GF-D8 (cell line): ENCODE data around the gene SMCR8.
A peak's percentile ranks its signal among the peaks of the same experiment; 100 is the strongest.
"Not testable (repeated sequence)": the region's sequence is repeated elsewhere in the genome, so short reads cannot be mapped to it uniquely, and the experiment has no call there.

Experiments used
- DNase-seq: peaks from one replicate; lab custom pipeline; 2025; lab: John Stamatoyannopoulos, UW

SMCR8 gene, protein sequence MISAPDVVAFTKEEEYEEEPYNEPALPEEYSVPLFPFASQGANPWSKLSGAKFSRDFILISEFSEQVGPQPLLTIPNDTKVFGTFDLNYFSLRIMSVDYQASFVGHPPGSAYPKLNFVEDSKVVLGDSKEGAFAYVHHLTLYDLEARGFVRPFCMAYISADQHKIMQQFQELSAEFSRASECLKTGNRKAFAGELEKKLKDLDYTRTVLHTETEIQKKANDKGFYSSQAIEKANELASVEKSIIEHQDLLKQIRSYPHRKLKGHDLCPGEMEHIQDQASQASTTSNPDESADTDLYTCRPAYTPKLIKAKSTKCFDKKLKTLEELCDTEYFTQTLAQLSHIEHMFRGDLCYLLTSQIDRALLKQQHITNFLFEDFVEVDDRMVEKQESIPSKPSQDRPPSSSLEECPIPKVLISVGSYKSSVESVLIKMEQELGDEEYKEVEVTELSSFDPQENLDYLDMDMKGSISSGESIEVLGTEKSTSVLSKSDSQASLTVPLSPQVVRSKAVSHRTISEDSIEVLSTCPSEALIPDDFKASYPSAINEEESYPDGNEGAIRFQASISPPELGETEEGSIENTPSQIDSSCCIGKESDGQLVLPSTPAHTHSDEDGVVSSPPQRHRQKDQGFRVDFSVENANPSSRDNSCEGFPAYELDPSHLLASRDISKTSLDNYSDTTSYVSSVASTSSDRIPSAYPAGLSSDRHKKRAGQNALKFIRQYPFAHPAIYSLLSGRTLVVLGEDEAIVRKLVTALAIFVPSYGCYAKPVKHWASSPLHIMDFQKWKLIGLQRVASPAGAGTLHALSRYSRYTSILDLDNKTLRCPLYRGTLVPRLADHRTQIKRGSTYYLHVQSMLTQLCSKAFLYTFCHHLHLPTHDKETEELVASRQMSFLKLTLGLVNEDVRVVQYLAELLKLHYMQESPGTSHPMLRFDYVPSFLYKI

DNA sequence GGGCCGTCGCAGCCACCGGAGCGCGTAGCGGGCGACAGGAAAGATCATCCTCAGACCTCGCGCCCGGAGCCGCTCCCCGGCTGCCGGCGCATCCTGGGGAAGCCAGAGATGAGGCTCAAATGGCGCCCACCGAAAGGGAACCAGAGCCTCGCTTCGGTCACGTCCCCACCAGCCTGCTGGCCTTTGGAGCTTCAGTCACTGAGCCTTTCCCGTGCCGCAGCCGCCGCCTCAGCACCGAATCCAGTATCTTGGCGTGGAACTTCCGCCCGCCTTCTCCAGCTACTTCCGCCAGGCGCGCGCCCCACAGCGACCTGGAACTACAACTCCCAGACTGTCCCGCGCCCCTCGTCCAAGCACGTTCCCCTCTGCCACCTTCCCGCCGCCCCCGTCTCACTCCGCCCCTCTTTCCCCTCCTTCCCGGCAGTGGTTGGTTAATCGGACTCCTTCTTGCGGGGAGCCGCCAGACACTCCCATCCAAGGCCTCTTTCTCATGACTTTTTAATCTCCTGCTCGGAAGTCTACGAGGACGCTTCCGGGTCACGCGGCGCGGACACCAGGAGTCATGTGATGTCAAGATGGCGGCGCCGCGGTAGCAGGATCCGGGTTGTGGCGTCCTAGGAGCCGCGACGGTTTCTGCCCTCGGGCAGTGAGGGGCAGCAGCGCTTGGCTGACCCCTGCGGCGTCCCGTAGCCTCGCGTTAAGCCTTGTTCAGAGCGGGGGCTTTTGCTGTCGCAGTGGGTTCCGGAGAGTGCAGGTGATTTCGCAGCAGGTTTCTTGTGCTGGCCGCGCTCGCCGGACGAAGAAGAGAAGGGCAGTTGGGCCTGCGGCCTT lies at the start of gene SMCR8, which contains the start of gene TOP3A:
Gene SMCR8, plus strand, starts transcription at position 563 of the 831 bp plus-strand sequence. CDS start 497 bp downstream, outside the sequence.
Gene TOP3A, minus strand, starts transcription at position 264 of the 831 bp plus-strand sequence. Its CDS starts 216 bp downstream, at position 48.
- DNase-seq = peak; percentile 81

DNA sequence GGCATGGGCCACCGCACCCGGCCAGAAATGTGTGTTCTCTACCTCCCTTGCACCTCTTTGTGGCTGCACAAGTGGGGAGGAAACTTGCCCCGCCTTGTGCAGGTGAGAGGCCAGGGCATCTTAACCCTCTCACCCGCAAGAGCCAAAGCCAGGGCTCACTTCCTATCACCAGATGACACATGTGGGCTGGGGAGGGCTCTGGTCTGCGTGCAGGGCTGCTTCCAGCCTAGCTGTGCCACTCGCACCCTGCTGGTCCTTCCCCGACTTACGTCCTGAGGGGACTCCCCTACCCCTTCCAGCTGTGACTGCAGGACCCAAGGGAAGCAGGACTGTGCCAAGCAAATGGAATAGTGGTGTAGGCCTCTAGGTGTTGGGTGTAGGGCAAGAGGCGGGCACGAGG lies 47.7 kb upstream of the SMCR8 start:
- DNase-seq = no peak

DNA sequence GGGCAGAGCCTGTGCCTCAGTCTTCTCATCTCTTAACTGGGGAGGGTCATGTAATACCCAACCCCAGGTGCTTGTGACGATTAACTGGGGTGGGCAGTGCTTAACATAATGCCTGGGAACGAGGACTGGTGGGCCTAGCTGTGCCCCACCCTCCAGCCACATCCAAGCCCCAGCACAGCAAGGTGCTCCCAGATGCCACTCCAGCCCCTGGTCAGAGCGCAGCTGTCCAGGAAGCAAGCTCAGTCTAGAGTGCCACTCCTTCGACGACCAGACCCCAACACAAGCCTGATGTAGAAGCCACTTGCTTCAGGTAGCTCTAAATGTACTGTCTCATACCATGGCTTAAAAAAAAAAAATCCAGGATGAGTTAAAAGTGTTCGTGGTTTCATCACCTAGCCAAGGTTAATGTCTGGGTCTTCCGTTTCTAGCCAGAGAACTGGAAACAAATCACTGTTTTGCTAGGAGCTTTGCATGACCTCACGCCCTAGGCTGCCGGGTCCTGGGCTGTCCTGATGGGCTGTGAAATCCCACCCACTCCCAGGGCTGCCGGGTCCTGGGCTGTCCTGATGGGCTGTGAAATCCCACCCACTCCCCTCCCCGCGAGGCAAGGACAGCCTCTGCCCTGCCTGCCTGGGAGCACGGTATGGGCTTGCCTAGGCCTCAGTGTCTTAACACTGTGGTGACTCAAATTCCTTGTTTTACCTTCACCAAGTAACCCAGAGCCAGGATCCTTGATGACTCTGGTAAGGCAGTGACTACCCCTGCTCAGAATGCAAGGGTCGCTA lies 47.0 kb upstream of the SMCR8 start:
- DNase-seq = no peak

DNA sequence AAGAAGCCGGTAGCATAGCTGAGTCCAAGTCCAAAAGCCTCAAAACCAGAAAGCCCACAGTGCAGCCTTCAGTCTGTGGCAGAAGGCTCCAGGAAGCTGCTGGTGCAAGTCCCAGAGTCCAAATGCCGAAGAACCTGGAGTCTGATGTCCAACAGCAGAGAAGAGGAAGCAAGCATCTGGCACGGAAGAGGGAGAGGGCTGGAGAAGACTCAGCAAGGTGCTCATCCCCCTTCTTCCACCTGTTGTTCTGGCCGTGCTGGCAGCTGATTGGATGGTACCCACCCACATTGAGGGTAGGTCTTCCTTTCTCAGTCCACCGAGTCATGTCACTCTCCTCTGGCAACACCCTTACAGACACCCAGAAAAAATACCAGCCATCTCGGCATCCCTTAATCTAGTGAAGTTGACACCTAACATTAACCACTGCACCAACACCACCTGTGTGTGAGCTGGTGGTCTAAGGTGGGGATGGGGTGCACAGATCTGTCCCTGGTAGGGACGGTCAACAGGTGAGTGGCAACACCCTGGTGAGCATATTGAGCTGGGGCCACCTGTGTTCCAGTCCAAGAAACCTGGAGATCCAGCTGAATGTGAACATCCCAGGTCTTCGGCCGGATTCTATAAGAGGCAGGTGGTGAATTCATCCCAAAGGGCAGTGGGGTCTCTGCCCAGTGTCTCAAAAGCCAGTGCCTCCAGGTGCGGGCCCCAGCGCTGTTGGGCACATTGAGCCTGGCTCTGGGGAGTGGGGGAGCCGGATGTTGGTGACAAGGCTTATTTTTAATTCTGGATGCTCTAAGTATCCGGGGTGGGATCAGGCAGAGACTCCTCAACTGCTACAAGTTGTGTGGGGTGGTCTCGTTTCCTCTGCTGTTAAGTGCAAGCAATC lies 44.8 kb upstream of the SMCR8 start:
- DNase-seq = no peak

DNA sequence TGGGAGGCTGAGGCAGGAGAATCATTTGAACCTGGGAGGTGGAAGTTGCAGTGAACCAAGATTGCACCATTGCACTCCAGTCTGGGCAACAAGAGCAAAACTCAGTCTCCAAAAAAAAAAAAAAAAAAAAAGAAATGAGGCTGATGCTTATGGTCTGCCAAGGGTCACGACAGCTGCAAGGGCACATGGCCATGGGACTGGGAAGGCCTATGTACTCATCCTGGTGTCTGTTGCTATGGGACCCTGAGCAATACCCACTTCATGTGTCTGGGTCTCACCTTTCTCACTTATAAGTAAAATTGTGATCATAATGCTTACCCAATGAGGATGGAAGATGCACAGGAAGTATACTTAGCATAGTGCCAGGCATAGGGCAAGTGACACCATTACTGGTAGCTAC lies 38.0 kb upstream of the SMCR8 start:
- DNase-seq = no peak

DNA sequence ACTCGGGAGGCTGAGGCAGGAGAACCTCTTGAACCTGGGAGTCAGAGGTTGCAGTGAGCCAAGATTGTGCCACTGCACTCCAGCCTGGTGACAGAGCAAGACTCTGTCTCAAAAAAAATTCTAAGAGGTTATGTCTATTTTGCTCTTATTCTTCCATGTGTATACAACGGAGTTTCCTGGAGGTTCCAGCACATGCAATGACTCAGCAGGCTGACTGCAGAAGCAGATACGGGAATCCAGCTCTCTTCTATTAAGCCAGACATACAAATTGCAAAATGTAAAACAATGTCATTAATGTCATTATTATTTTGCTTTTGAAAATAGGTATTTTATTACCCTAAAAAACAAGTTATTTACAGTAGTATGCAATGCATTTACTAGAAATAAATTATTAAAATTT lies 36.2 kb upstream of the SMCR8 start:
- no peak for DNase-seq

DNA sequence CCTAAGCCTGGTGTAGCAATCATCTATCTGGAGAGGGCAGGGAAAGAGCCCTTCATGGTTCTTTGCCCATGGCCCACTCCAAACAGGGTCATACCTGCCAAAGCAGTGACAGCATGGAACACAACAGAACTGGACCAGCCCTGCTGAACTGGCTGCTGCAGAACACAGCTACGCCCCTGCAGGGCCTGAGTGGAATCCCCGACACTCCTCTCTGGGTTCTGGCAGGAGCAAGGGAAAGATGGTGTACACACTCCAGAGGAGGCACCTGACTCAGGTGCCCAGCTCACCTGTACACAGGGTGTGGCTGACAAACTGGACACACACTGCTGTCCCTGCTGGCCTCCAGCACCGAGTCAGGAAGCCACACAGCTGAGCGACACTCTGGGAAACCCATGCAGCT lies 34.8 kb upstream of the SMCR8 start:
- DNase-seq = no peak

DNA sequence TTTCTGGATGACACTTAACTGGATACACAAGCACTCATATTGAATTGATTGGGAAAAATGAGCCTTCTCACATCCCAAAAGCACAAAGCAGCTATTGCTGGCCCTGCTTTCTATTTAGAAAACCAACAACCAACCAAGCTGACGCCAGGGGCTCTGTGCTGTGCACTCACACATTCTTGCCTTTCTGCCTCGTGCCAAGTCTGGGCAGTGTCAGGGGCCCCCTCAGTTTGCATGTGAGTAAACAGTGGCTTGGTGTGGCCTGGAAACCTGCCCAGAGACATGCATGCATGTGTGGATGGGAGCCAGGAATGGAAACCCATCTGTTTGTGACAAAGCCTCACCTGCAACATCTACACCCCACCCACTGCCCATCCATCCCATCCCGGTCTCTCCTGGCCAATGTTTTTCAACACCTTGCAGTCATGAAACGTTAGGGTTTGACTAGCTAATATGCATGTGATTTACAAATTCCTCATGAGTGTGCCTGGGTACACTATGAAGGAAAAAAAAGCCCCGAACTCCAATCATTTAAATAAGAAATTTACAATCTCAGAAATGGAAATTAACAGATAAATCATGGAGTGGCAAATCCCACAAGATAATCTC lies 34.2 kb upstream of the SMCR8 start:
- DNase-seq = no peak

DNA sequence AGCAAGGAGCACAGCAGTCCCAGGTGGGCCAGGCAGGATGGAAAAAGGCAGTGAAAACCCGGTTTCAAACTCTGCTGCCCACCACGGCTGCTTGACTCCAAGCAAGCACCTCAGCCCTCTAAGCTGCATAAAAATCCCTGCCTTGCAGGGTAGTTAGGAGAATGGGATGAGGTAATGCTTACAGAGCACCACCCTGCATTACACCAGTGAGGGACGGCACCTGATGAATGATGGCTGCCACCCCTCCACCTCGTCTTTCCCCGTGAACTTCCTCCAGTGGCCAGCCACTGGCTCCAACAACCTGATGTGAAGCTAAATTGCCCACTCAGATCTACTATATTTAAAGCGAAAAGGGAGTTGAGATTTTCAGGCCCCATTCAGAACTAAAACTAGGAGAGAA lies 33.3 kb upstream of the SMCR8 start:
- DNase-seq = no peak

DNA sequence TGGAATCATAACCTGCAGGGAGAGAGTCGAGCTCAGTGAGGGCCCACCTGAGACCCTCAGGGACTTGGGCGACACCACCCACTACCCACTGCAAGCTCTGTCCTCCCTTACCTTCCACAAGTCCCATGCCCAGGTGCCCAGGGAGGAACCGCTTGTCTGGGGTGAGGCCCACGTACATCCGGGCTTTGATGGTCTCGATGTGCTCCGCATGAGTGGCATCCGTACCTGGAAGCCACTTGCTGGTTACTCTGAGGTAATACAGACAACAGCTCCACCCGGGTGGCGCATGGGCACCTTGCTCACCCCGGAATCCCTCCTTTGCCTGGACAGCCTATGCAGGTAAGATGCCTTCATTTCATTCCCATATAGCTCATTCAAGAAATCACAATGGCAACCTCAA lies 29.8 kb upstream of the SMCR8 start:
- no peak for DNase-seq

DNA sequence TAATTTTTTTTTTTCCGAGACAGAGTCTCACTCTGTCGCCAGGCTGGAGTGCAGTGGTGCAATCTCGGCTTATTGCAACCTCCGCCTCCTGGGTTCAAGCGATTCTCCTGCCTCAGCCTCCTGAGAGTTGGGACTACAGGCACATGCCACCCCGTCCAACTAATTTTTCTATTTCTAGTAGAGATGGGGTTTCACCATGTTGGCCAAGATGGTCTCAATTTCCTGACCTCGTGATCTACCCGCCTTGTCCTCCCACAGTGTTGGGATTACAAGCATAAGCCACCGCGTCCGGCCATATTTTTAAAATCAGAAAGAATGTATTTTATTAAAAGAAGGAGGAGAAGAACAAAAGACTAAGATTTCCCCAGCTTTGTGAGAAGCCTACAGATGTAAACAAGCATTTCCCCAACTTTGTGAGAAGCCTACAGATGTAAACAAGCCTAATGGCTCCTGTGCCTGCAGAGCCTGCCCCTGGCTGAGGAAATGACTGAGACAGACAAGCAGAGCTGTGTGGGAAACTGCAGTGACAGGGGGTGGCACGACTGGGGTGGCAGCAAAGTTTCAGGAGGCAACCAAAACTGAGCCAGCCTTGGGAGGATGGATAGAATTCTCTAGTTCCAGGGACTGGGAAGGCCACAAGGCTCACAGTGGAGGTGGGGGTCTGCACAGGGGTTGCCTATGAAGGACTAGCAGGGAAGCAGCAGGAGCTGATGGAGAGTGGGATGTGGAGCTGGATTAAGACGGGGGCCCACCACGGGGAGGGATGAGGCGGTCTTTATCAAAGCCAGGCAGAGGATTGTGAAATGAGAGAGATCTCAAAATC lies 23.2 kb upstream of the SMCR8 start:
- no peak for DNase-seq

DNA sequence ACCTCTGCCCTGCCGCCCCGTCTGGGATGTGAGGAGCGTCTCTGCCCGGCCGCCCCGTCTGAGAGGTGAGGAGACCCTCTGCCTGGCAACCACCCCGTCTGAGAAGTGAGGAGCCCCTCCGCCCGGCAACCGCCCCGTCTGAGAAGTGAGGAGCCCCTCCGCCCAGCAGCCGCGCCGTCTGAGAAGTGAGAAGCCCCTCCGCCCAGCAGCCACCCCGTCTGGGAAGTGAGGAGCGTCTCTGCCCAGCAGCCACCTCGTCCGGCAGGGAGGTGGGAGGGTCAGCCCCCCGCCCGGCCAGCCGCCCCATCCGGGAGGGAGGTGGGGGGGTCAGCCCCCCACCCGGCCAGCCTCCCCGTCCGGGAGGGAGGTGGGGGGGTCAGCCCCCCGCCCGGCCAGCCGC lies 17.0 kb upstream of the SMCR8 start:
- DNase-seq = not testable (repeated sequence)

DNA sequence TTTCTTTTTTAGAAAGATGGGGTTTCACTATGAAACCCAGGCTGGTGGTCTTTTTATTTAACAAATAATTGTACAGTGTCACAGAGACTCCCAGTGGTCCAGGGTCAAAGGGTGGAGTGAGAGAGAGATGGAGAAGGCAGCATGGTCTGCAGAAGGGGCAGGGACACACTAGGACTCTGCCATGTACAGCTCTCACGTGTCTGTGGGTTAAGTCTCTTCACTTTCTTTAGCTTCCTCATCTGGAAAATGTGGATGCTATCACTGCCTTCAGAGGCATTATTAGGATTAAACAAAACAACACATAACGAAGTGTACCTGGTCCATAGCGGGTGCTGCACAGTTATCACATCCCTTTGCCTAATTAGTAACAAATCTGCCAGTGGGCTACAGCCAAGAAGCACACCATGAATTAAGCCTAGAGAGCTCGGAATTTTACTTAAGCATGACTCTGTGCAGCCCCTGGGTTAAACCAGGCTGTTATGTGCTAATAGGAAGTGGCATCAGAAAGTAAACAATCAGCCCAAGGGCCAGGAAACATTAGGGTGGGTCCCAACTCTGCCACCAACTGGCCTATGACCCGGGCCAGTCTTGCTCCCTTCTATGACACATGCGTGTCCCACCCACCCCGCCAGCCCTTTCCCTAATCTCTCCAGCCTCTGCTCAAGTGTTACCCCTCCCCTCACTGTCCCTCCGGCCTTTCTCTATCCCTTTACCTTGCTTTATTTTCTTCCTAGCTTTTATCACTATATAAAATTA lies 14.2 kb upstream of the SMCR8 start:
- DNase-seq = no peak

DNA sequence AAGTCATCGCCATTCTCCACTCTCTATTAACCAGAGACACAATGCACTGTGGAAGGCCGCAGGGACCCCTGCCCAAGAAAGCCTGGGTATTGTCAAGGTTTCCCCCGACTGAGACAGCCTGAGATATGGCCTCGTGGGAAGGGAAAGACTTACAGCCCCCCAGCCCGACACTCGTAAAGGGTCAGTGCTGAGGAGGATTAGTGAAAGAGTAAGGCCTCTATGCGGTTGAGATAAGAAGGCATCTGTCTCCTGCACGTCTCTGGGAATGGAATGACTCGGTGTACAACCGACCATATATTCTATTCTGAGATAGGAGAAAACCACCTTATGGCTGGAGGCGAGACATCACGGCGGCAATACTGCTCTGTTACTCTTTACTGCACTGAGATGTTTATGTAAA lies 11.9 kb upstream of the SMCR8 start:
- not testable (repeated sequence) for DNase-seq

DNA sequence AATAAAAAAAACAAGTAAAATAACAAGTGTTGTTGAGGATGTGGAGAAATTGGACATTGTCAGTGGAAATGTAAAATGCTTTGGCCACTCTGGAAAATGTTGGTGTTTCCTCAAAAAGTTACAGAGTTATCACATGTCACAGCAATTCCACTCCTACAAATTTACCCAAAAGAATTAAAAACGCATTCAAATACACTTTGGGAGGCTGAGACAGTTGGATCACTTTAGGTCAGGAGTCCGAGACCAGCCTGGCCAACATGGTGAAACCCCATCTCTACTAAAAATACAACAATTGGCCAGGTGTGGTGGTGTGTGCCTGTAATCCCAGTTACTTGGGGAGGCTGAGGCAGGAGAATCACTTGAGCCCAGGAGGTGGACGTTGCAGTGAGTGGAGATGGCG lies 5.9 kb upstream of the SMCR8 start:
- DNase-seq = no peak

DNA sequence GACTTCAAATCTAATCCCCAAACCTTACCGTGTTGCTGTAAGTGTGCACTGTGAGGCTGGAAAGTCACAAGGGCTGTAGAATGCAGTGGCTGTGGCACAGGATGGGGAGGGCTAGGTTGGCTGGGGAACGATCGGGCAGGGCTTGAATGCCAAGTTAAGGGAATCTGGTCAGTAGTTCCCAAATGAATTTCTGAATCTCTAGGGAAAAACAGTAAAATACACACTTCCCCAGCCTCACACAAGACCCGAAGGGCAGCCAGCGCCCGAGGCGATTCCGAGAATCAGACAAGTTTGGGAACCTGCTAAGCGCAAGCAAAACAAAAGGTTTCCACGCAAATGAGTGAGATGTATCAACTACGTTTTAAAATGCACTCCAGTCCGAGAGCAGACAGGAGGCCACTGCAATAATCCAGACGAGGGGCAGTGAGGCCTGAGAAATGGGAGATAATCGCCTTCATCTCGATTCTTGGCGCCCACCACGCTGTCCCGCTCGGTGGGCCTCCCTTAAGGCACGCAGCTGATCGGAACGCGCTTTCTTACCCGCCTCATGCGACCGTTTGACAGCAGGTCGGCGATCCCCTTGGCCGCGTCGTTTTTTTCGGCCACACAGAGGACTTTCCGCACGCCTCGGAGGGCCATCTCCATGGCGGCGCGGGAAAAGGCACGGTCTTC lies 898 bp upstream of the SMCR8 start:
- DNase-seq = no peak

DNA sequence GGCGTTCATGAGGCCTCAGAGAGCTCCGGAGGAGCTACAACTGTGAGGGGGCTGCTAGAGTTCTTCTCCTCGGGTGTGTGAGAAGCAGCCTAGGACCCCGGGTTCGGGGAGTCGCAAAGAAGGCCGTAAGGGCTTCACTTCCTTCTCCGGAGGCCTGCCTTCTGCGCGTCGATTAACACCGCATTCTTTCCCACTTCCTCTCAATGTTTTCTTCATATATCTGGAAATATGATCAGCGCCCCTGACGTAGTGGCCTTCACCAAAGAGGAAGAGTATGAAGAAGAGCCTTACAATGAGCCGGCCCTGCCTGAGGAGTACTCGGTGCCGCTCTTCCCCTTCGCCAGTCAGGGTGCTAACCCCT lies 449 bp downstream of the SMCR8 start:
- DNase-seq = peak; percentile 42

DNA sequence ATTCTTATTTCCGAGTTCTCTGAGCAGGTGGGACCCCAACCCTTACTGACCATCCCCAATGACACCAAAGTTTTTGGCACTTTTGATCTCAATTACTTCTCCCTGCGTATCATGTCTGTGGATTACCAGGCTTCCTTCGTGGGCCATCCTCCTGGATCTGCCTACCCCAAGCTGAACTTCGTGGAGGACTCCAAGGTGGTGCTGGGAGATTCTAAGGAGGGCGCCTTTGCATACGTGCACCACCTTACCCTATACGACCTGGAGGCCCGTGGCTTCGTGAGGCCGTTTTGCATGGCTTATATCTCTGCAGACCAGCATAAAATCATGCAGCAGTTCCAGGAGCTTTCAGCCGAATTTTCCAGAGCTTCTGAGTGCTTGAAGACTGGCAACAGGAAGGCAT lies 868 bp downstream of the SMCR8 start:
- DNase-seq = no peak
